C4-2B (cell line): ENCODE measurements around the gene LURAP1L.

Experiments
- H3K27ac ChIP-seq: fragments of 450-650 bp; 2 replicates; pipeline ENCODE4 v1.5.1; 2017
- CTCF ChIP-seq: fragments of 450-650 bp; conservative IDR thresholded peaks from 2 replicates; pipeline ENCODE4 v1.5.1; 2017; ENCODE audit warnings: mild to moderate bottlenecking
- ZFX ChIP-seq: fragments of 450-650 bp; IDR thresholded peaks from 2 replicates; pipeline ENCODE4 v1.6.1; 2017

LURAP1L gene

GRCh38 chr9:12812710-12813109 lies 37.9 kb downstream of the LURAP1L start:
- TF ChIP-seq CTCF = no peak
- TF ChIP-seq ZFX = no peak
- no peak overlapping the region for H3K27ac ChIP-seq

GRCh38 chr9:12813533-12813932 lies 38.7 kb downstream of the LURAP1L start:
- TF ChIP-seq ZFX = no peak
- no peak for TF ChIP-seq CTCF
- no peak overlapping the region for H3K27ac ChIP-seq

GRCh38 chr9:12813960-12814876 lies 39.4 kb downstream of the LURAP1L start:
- H3K27ac ChIP-seq = no peak overlapping the region
- no peak for TF ChIP-seq CTCF
- no peak for TF ChIP-seq ZFX

- no peak overlapping the region for H3K27ac ChIP-seq
- TF ChIP-seq ZFX (no peak), CTCF (no peak)
These were observed 40.0 kb downstream of the LURAP1L start for GRCh38 chr9:12814877-12815237.

GRCh38 chr9:12815888-12816287 lies 41.1 kb downstream of the LURAP1L start:
- H3K27ac ChIP-seq = no peak overlapping the region
- no peak for TF ChIP-seq ZFX
- TF ChIP-seq CTCF = no peak

- TF ChIP-seq ZFX (no peak), CTCF (no peak)
- H3K27ac ChIP-seq = no peak overlapping the region
These were observed 41.9 kb downstream of the LURAP1L start for GRCh38 chr9:12816656-12817101.

GRCh38 chr9:12817702-12818101 lies 42.9 kb downstream of the LURAP1L start:
- no peak overlapping the region for H3K27ac ChIP-seq
- TF ChIP-seq CTCF = no peak
- TF ChIP-seq ZFX = no peak
